Measurements from ENCODE around the gene DUOX2.

DNA sequence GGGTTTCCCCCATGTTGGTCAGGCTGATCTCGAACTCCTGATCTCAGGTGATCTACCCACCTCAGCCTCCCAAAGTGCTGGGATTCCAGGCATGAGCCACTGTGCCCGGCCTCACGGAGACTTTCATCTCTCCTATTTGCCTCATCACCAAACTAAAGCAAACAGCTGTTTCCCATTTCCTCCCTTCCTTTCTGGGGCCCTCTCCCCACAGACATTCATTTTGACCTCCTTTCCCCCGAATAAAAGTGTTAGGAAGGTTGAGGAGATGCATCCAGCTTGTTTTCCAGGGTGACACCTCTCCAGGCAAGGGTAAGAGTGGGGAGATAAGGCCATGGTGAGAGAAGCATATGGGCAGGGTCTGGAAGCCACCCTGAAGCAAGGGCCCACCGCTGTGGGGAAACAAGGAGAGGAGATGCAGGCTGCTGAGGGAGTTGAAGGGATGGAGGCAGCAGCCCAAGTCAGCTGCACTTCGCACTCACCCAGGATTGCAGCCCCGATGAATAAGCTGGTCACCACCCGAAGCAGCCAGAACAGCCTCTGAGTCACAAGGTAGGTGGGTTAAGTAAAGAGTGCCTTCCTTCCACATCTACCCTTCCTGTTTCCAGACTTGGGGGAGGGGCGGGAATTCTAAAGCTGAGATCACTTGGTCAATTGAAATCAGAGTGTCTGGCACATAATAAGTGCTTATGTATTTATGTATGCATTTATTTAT is 7.9 kb upstream of the DUOX2 start:
- TF ChIP-seq RXRA (IDR thresholded peaks at IDR 0.05) = no peak
- TF ChIP-seq, protein P1, sequence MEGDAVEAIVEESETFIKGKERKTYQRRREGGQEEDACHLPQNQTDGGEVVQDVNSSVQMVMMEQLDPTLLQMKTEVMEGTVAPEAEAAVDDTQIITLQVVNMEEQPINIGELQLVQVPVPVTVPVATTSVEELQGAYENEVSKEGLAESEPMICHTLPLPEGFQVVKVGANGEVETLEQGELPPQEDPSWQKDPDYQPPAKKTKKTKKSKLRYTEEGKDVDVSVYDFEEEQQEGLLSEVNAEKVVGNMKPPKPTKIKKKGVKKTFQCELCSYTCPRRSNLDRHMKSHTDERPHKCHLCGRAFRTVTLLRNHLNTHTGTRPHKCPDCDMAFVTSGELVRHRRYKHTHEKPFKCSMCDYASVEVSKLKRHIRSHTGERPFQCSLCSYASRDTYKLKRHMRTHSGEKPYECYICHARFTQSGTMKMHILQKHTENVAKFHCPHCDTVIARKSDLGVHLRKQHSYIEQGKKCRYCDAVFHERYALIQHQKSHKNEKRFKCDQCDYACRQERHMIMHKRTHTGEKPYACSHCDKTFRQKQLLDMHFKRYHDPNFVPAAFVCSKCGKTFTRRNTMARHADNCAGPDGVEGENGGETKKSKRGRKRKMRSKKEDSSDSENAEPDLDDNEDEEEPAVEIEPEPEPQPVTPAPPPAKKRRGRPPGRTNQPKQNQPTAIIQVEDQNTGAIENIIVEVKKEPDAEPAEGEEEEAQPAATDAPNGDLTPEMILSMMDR (IDR thresholded peaks at IDR 0.05; ENCODE audit: low read depth, low read length, missing input control) = no peak
- TF ChIP-seq, protein P2, sequence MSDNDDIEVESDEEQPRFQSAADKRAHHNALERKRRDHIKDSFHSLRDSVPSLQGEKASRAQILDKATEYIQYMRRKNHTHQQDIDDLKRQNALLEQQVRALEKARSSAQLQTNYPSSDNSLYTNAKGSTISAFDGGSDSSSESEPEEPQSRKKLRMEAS (IDR thresholded peaks at IDR 0.05) = no peak
- no peak for TF ChIP-seq SP1 (IDR thresholded peaks at IDR 0.05)
- TF ChIP-seq YY1 (IDR thresholded peaks at IDR 0.05) = no peak
